GM18951 (cell line): ENCODE results near the gene STK11.

Experiments used
- POLR2A ChIP-seq: IDR thresholded peaks from 4 replicates; pipeline ENCODE4 v1.6.1; 2011; ENCODE audit warnings: mild to moderate bottlenecking; ENCODE audit not compliant: insufficient read length, insufficient read depth; ENCODE audit errors: extremely low read depth
- in situ Hi-C: fragments of 300-500 bp; cut with MboI; formaldehyde crosslinking; loops from one replicate; pipeline ENCODE4 v1.12.0; 2022; ENCODE audit warnings: low sequenced_read_pairs, mixed read lengths, inconsistent platforms; ENCODE audit not compliant: unreplicated experiment

Gene STK11

GRCh38 chr19:1205114-1206099 is at the start of gene STK11:
Gene STK11, plus strand, starts transcription at chr19:1205778. Its CDS starts 1,136 bp downstream, at chr19:1206914.
- peak; percentile 79 for TF ChIP-seq POLR2A
- in situ Hi-C loops = no loop called here

- no peak for TF ChIP-seq POLR2A
- in situ Hi-C loops = no loop called here
Measured at GRCh38 chr19:1156305-1156801, 49.2 kb upstream of the STK11 start.

GRCh38 chr19:1156830-1157615 is 48.6 kb upstream of the STK11 start:
- in situ Hi-C loops = no loop called here
- no peak for TF ChIP-seq POLR2A

GRCh38 chr19:1157931-1158884 is 47.4 kb upstream of the STK11 start:
- no peak for TF ChIP-seq POLR2A
- in situ Hi-C loops = no loop called here

- no peak for TF ChIP-seq POLR2A
- in situ Hi-C loops = no loop called here
Measured at GRCh38 chr19:1158885-1159448, 46.6 kb upstream of the STK11 start.

GRCh38 chr19:1159864-1160595 is 45.5 kb upstream of the STK11 start:
- no peak for TF ChIP-seq POLR2A
- in situ Hi-C loops = no loop called here

- in situ Hi-C loops = no loop called here
Measured at GRCh38 chr19:1161716-1162115, 43.9 kb upstream of the STK11 start.

GRCh38 chr19:1162404-1163282 is 42.9 kb upstream of the STK11 start:
- in situ Hi-C loops = no loop called here
- no peak for TF ChIP-seq POLR2A

More at GRCh38 chr19:1161716-1162115, 43.9 kb upstream of the STK11 start:
- no peak for TF ChIP-seq POLR2A

GRCh38 chr19:1163283-1163933 is 42.2 kb upstream of the STK11 start:
- in situ Hi-C loops = no loop called here

More at GRCh38 chr19:1163283-1163933, 42.2 kb upstream of the STK11 start:
- TF ChIP-seq POLR2A = no peak
